ENCODE data around the gene ABCC2. TPM values are rescaled to one million over a fixed set of nuclear protein-coding genes. Genes with fewer than 3 reads are reported as not detected.

The ABCC2 gene
- total RNA-seq, 1 experiment from 2014 or later, result 1.3 TPM

GRCh38 chr10:99874341-99875085 lies 92.1 kb downstream of the ABCC2 start:
- no peaks in the 10 kb centered on the region for H3K9me3 ChIP-seq (ENCODE audit: low read depth, low read length, poor library complexity, severe bottlenecking)
- no peak for TF ChIP-seq CTCF (conservative IDR thresholded peaks at IDR 0.05; ENCODE audit: low read depth, low read length)
- no peak for TF ChIP-seq EZH2 (IDR thresholded peaks at IDR 0.05; ENCODE audit: borderline replicate concordance, low read depth, low read length, poor library complexity, severe bottlenecking)
- no peaks in the 10 kb centered on the region for H3K27me3 ChIP-seq (replicated peaks; ENCODE audit: insufficient read depth, low read depth, low read length, poor library complexity)
- H3K36me3 ChIP-seq (ENCODE audit: insufficient read depth, low read length, poor library complexity, severe bottlenecking), result peaks cover 41% of the 10 kb centered on the region
- no peak for DNase-seq (ENCODE audit: low spot score)
- POLR2A ChIA-PET (ENCODE audit: low non-redundant PET), result no interaction called here
- BruUV-seq (replicated peaks), result no TSS peak
- H3K4me1 ChIP-seq (ENCODE audit: insufficient read depth, low read length, poor library complexity, severe bottlenecking), result no peaks in the 10 kb centered on the region
- intact Hi-C loops (cut with micrococcal nuclease; ENCODE audit: unreplicated experiment), result no loop called here
- no peak overlapping the region for H3K27ac ChIP-seq (ENCODE audit: low read depth, low read length, poor library complexity, severe bottlenecking)
- CTCF ChIA-PET, result no interaction called here
- H3K4me3 ChIP-seq (ENCODE audit: low read depth, low read length, poor library complexity, severe bottlenecking), result no peak overlapping the region

GRCh38 chr10:99875473-99875872 lies 93.0 kb downstream of the ABCC2 start:
- ChIA-PET POLR2A (ENCODE audit: low non-redundant PET) (no interaction called here), CTCF (no interaction called here)
- TF ChIP-seq EZH2 (IDR thresholded peaks at IDR 0.05; ENCODE audit: borderline replicate concordance, low read depth, low read length, poor library complexity, severe bottlenecking) (no peak), CTCF (conservative IDR thresholded peaks at IDR 0.05; ENCODE audit: low read depth, low read length) (no peak)
- Histone ChIP-seq H3K4me1 (ENCODE audit: insufficient read depth, low read length, poor library complexity, severe bottlenecking) (no peaks in the 10 kb centered on the region), H3K27ac (ENCODE audit: low read depth, low read length, poor library complexity, severe bottlenecking) (no peak overlapping the region), H3K27me3 (replicated peaks; ENCODE audit: insufficient read depth, low read depth, low read length, poor library complexity) (no peaks in the 10 kb centered on the region), H3K36me3 (ENCODE audit: insufficient read depth, low read length, poor library complexity, severe bottlenecking) (peaks cover 50% of the 10 kb centered on the region), H3K9me3 (ENCODE audit: low read depth, low read length, poor library complexity, severe bottlenecking) (no peaks in the 10 kb centered on the region), H3K4me3 (ENCODE audit: low read depth, low read length, poor library complexity, severe bottlenecking) (no peak overlapping the region)
- intact Hi-C loops (cut with micrococcal nuclease; ENCODE audit: unreplicated experiment), result no loop called here
- no peak for DNase-seq (ENCODE audit: low spot score)
- BruUV-seq (replicated peaks), result no TSS peak

GRCh38 chr10:99880080-99880835 lies 97.8 kb downstream of the ABCC2 start:
- no peak for DNase-seq (ENCODE audit: low spot score)
- POLR2A ChIA-PET (ENCODE audit: low non-redundant PET), result no interaction called here
- CTCF ChIA-PET, result no interaction called here
- no peaks in the 10 kb centered on the region for H3K27me3 ChIP-seq (replicated peaks; ENCODE audit: insufficient read depth, low read depth, low read length, poor library complexity)
- intact Hi-C loops (cut with micrococcal nuclease; ENCODE audit: unreplicated experiment), result no loop called here
- TF ChIP-seq CTCF (conservative IDR thresholded peaks at IDR 0.05; ENCODE audit: low read depth, low read length) (no peak), EZH2 (IDR thresholded peaks at IDR 0.05; ENCODE audit: borderline replicate concordance, low read depth, low read length, poor library complexity, severe bottlenecking) (no peak)
- no peaks in the 10 kb centered on the region for H3K4me1 ChIP-seq (ENCODE audit: insufficient read depth, low read length, poor library complexity, severe bottlenecking)
- peaks cover 97% of the 10 kb centered on the region for H3K36me3 ChIP-seq (ENCODE audit: insufficient read depth, low read length, poor library complexity, severe bottlenecking)
- H3K4me3 ChIP-seq (ENCODE audit: low read depth, low read length, poor library complexity, severe bottlenecking), result no peak overlapping the region
- no peak overlapping the region for H3K27ac ChIP-seq (ENCODE audit: low read depth, low read length, poor library complexity, severe bottlenecking)
- no peaks in the 10 kb centered on the region for H3K9me3 ChIP-seq (ENCODE audit: low read depth, low read length, poor library complexity, severe bottlenecking)
- BruUV-seq (replicated peaks), result no TSS peak

Measured in A673 (cell line).